Gastroesophageal sphincter (tissue), 4 donors: ENCODE data around the gene CBARP. TPM values are rescaled to one million over a fixed set of nuclear protein-coding genes. Genes with fewer than 3 reads are reported as not detected.

Experiments used
- ATAC-seq: fragments of 150-250 bp; one replicate; pipeline ENCODE4 v1.9.1; 2016; ENCODE audit warnings: mild to moderate bottlenecking, moderate library complexity
- H3K27ac ChIP-seq, 4 donors: fragments of 200-600 bp; sonication (generic) in 3 of 4; 1 replicate in 3 of 4; 2 replicates in 1 of 4; pipeline ENCODE4 v1.5.1; 2016 to 2019
- H3K27me3 ChIP-seq: fragments of 200-600 bp; sonication (generic); one replicate; pipeline ENCODE4 v1.5.1; 2019
- H3K36me3 ChIP-seq, 2 donors: fragments of 200-600 bp; sonication (generic); one replicate each; pipeline ENCODE4 v1.5.1; 2019; ENCODE audit warnings: control low read depth in 1 of 2
- H3K4me1 ChIP-seq, 3 donors: fragments of 200-600 bp; sonication (generic); 1 replicate in 2 of 3; 2 replicates in 1 of 3; pipeline ENCODE4 v1.5.1; 2016 to 2019; ENCODE audit warnings: control low read depth in 2 of 3
- H3K4me3 ChIP-seq, 2 donors: fragments of 200-600 bp; sonication (generic); one replicate each; pipeline ENCODE4 v1.5.1; 2019; ENCODE audit warnings: mild to moderate bottlenecking in 1 of 2, moderate library complexity in 1 of 2
- H3K9me3 ChIP-seq, 3 donors: fragments of 200-600 bp; sonication (generic); one replicate each; pipeline ENCODE4 v1.5.1; 2017 to 2019; ENCODE audit warnings: control low read depth in 2 of 3
- EP300 ChIP-seq: sonication (generic); formaldehyde crosslinking; IDR thresholded peaks from one replicate; pipeline ENCODE4 v1.6.1; 2017; ENCODE audit warnings: antibody characterized with exemption, mild to moderate bottlenecking
- POLR2A ChIP-seq, 2 donors: fragments of 450-650 bp; IDR thresholded peaks; one replicate each; pipeline ENCODE4 v1.6.1; 2017; ENCODE audit warnings: antibody characterized with exemption in 2 of 2, mild to moderate bottlenecking in 2 of 2, moderate library complexity in 1 of 2
- POLR2AphosphoS5 ChIP-seq: sonication (generic); formaldehyde crosslinking; IDR thresholded peaks from one replicate; pipeline ENCODE4 v1.6.1; 2017; ENCODE audit warnings: antibody characterized with exemption
- WGBS, 2 donors: methylation state at CpG; one replicate each; pipeline ENCODE4 v1.1.5; 2018; ENCODE audit warnings: low coverage in 1 of 2; 5-methylcytosine and 5-hydroxymethylcytosine counted together
- total RNA-seq, 4 donors: library from RNA; depleted of rRNA; stranded (reverse); fragments of >200 nt; gene quantifications; one replicate each; pipeline ENCODE4 v1.1.0, GENCODE V29; 2016
- TF ChIP-seq, protein P1 (sequence below), 4 experiments: fragments of 200-600 bp in 2 of 4; fragments of 450-650 bp in 2 of 4; sonication (generic) in 1 of 4; IDR thresholded peaks; one replicate each; pipeline ENCODE4 v1.5.1; 2017 to 2019; ENCODE audit warnings: antibody characterized with exemption in 4 of 4, mild to moderate bottlenecking in 2 of 4, moderate library complexity in 2 of 4

CBARP gene
- total RNA-seq, 4 donors from 2014 or later, result 0.13 to 0.73 (median 0.49) TPM; not detected in 1

GRCh38 chr19:1261798-1262622 lies 24.2 kb upstream of the CBARP start:
- H3K27ac ChIP-seq, result peak overlapping the region; percentile 74 to 100 (median 94)
- TF ChIP-seq EP300, result no peak
- peak; percentile 75 for TF ChIP-seq POLR2AphosphoS5
- peak overlapping the region in 1 of 2 donors; percentile 70 for H3K4me3 ChIP-seq
- no peaks in the 10 kb centered on the region for H3K9me3 ChIP-seq
- H3K4me1 ChIP-seq, result peaks cover 4 to 89% (median 62%) of the 10 kb centered on the region in 3 donors
- peaks cover 0 to 14% of the 10 kb centered on the region in 2 donors for H3K36me3 ChIP-seq
- 19% methylated on average over 3 of the region's 28 CpGs; no CpG with 5 or more reads in 1 of the 2 donors for WGBS, 2 donors
- peak; percentile 13 for ATAC-seq
- H3K27me3 ChIP-seq, result no peaks in the 10 kb centered on the region

GRCh38 chr19:1261538-1261797 lies 23.7 kb upstream of the CBARP start:
- H3K4me1 ChIP-seq, result peaks cover 4 to 89% (median 59%) of the 10 kb centered on the region in 3 donors

DNA sequence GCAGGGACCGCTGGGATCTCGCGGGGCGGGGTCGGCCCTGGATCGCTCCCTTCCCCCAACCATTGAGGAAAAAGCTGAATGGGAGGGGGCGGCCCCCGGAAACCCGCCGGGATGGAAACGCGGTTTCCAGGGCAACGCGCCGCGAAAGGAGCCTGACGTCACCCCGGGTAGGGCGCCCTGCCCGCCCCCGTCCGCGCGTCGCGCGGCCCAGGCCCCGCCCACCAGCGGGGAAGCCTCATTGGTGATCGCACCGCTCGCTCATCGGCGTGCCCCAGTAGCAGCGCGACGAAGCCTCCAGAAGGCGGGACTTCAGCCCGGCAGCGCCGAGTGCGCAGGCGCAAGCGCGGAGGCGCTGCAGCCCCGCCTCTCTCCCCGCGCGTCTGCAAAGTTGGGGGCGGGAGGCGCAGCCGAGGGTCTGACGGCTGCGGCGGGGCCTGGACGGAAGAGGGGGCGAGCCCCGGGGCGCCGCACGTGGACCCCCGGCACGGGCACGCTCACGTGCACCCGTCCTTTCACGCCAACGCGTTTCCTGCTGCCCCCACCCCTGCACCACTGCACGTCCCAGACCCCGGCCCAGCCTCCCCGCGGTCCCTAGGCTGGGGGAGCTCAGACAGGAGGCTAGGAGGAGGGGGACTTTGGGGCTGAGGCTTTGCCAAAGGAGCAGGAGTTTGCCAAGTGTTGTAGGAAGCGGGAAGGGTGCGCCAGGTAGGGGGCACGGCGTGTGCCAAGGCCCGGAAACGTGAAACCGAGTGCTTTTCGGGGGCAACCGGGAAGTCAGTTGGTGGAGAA lies 23.1 kb upstream of the CBARP start:
- Histone ChIP-seq H3K27ac (peak overlapping the region; percentile 74 to 100 (median 94)), H3K4me1 (peaks cover 4 to 89% (median 56%) of the 10 kb centered on the region in 3 donors), H3K36me3 (peaks cover 0 to 24% of the 10 kb centered on the region in 2 donors), H3K27me3 (no peaks in the 10 kb centered on the region), H3K9me3 (no peaks in the 10 kb centered on the region), H3K4me3 (peak overlapping the region; percentile 28 to 70)
- ATAC-seq, result peak; percentile 87
- WGBS, 2 donors, result 1 to 2% methylated on average over 9 to 13 of the region's 83 CpGs
- TF ChIP-seq EP300 (no peak), POLR2AphosphoS5 (no peak), POLR2A (IDR thresholded peaks at IDR 0.05) (peak; percentile 27 to 37)
- TF ChIP-seq, protein P1, sequence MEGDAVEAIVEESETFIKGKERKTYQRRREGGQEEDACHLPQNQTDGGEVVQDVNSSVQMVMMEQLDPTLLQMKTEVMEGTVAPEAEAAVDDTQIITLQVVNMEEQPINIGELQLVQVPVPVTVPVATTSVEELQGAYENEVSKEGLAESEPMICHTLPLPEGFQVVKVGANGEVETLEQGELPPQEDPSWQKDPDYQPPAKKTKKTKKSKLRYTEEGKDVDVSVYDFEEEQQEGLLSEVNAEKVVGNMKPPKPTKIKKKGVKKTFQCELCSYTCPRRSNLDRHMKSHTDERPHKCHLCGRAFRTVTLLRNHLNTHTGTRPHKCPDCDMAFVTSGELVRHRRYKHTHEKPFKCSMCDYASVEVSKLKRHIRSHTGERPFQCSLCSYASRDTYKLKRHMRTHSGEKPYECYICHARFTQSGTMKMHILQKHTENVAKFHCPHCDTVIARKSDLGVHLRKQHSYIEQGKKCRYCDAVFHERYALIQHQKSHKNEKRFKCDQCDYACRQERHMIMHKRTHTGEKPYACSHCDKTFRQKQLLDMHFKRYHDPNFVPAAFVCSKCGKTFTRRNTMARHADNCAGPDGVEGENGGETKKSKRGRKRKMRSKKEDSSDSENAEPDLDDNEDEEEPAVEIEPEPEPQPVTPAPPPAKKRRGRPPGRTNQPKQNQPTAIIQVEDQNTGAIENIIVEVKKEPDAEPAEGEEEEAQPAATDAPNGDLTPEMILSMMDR (IDR thresholded peaks at IDR 0.05), result no peak

More at GRCh38 chr19:1261538-1261797, 23.7 kb upstream of the CBARP start:
- no peak for ATAC-seq
- Histone ChIP-seq H3K27ac (peak overlapping the region; percentile 74 to 100 (median 94)), H3K9me3 (no peaks in the 10 kb centered on the region), H3K36me3 (peaks cover 0 to 19% of the 10 kb centered on the region in 2 donors), H3K27me3 (no peaks in the 10 kb centered on the region), H3K4me3 (peak overlapping the region in 1 of 2 donors; percentile 70)
- WGBS, 2 donors, result 8 to 17% methylated on average over 4 to 14 of the region's 14 CpGs
- TF ChIP-seq EP300, result no peak
- TF ChIP-seq POLR2A (IDR thresholded peaks at IDR 0.05), result no peak
- TF ChIP-seq, protein P1 (IDR thresholded peaks at IDR 0.05), result peak in 2 of 4 experiments; percentile 33 to 39

DNA sequence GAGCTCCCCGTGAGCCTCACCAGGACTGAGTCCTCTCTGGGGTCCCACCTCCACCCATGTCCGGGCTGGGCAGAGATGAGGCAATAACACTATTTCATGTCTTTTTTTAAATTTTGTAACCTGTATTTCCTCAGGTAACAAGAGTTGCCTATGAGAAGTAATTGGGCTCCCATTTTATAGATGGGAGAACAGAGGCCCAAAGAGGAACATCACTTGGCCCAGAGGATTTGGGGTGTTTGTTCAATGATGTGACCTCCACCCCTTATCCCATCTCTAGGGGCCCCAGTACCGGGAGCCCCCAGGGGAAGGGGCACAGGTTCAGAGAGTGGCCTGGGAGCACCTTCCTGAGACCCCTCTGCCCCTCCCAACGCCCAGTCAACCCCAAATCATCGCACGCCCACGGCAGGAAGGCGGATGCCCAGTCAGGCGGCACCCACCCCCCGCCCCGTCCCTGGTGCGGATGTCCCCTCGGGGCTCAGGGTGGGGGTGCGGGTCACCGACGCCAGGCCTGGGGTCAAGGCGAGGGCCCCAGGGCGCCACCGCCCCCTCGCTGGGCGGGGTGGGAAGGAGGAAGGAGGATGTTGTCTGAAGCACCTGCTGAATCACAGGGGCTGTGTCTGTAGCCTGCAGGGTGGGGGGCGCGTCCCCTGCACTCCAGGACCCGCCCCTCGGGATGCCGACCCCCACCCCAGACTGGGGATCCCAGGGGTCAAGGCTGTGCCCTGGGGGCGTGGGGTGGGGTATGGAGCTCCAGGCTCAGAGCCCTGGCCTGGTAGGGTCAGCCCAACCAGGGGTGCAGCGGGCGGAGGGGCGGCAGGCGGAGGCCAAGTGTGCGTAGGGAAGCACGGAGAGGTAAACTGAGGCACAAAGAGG lies 22.3 kb upstream of the CBARP start:
- Histone ChIP-seq H3K36me3 (peaks cover 1 to 33% of the 10 kb centered on the region in 2 donors), H3K27me3 (no peaks in the 10 kb centered on the region), H3K4me3 (peak overlapping the region in 1 of 2 donors; percentile 70), H3K27ac (peak overlapping the region; percentile 48 to 100 (median 94)), H3K4me1 (peaks cover 4 to 89% (median 56%) of the 10 kb centered on the region in 3 donors), H3K9me3 (no peaks in the 10 kb centered on the region)
- WGBS, 2 donors, result 0 to 14% methylated on average over 1 to 4 of the region's 33 CpGs
- ATAC-seq, result no peak
- peak; percentile 59 for TF ChIP-seq POLR2AphosphoS5
- TF ChIP-seq EP300, result no peak
- TF ChIP-seq POLR2A (IDR thresholded peaks at IDR 0.05), result peak in 1 of 2 donors; percentile 30

DNA sequence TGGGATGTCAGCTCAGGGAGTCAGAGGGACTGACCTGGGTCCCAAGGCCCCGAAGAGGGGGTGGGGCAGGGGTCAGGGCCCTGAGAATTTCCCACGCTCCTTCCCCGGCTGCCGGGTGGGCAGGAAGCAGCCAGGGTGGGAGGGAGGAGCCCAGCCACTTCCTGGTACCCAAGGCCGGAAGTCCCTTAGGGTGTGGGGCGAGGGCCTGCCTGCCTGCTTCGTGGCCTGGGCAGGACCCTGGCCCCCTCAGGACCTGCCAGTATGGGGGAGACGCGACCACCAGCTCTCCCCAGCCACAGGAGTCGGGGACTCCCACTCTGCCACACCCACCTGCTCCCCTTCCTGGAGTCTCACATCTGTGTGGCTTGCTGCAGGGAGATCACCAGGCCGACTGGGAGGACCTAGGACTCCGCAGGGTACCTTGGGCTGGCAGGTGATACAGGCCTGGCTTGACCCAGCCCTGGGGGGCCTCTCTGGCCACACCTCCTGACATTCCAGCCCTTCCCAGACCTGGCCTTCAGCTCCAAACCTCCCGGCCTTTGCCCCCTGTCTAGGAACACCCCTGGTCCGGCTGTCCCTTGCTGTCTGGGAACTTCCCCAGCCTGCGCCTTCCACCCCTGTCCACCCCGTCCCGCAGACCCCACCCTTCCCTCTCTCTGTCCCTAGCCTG lies 21.5 kb upstream of the CBARP start:
- H3K4me1 ChIP-seq, result peaks cover 4 to 92% (median 62%) of the 10 kb centered on the region in 3 donors
- no peaks in the 10 kb centered on the region for H3K9me3 ChIP-seq
- peaks cover 3 to 40% of the 10 kb centered on the region in 2 donors for H3K36me3 ChIP-seq
- H3K4me3 ChIP-seq, result peak overlapping the region in 1 of 2 donors; percentile 37
- WGBS, 2 donors, result 6 to 60% methylated on average over 3 to 4 of the region's 17 CpGs
- H3K27ac ChIP-seq, result peak overlapping the region; percentile 48 to 100 (median 94)
- H3K27me3 ChIP-seq, result no peaks in the 10 kb centered on the region
- ATAC-seq, result peak; percentile 30
- TF ChIP-seq EP300 (no peak), POLR2AphosphoS5 (peak; percentile 62), POLR2A (IDR thresholded peaks at IDR 0.05) (peak in 1 of 2 donors; percentile 43)
